ENCODE results near the gene WDR75. TPM values are rescaled to one million over a fixed set of nuclear protein-coding genes. Genes with fewer than 3 reads are reported as not detected.

The WDR75 gene
- total RNA-seq, 1 experiment from 2014 or later: 70.2 TPM

DNA sequence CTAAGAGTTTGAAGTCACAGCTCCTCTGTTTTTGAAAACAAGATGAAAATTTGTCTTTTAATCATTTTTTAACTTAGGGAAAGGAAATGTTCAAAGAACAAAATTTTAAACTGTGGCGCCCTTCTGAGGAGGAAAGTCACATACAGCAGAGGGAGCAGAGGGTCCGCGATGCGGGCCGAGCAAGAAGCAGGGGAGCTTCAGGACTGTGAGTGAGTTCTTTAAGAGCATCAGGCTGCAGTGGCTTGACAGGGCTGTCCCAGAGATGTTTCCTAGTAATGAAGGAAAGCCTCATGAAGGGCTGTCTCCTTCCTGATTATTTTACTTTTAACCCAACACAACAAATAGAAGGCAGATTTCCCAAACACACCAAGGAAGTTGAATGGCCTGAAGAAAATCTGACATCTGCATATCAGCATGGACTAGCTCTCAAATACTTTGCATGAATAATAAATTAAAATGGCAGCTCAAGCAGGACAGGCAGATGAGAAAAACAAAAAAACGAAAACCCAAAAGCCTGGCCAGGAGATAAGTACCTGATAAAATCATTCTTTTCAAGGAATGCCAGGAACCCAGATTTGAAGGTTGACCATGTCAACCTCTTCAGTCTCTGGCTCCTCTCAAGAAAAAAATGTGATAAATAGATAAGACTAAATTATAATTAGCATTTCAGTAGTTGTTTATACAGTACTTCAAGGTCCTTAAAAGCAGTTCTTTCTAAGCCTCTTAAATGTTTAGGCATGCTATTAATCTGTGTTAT is 78.5 kb downstream of the WDR75 start:
- Histone ChIP-seq H3K27me3 (ENCODE audit: insufficient read depth, low read length) (no peaks in the 10 kb centered on the region), H3K9me3 (ENCODE audit: control insufficient read depth in 1 of 2, insufficient read depth in 1 of 2, low read depth in 1 of 2, low read length in 2 of 2) (no peaks in the 10 kb centered on the region), H3K79me2 (ENCODE audit: insufficient read depth, low read length) (no peaks in the 10 kb centered on the region), H3K27ac (ENCODE audit: low read depth, low read length) (no peak overlapping the region), H3K9me2 (ENCODE audit: insufficient read depth) (no peaks in the 10 kb centered on the region), H3K4me1 (ENCODE audit: control insufficient read depth in 1 of 2, insufficient read depth in 2 of 2, low read length in 2 of 2) (no peaks in the 10 kb centered on the region), H3K9ac (ENCODE audit: low read length) (no peak overlapping the region), H4K20me1 (ENCODE audit: insufficient read depth) (no peaks in the 10 kb centered on the region), H2AFZ (ENCODE audit: low read depth, low read length, poor library complexity, severe bottlenecking) (no peak overlapping the region), H3K36me3 (ENCODE audit: control insufficient read depth in 1 of 2, insufficient read depth in 2 of 2, low read length in 2 of 2) (no peaks in the 10 kb centered on the region), H3K4me2 (ENCODE audit: low read length) (no peak overlapping the region), H3K4me3 (replicated peaks in 1 of 2; ENCODE audit: low read depth in 1 of 2, low read length in 2 of 2) (no peak overlapping the region)
- intact Hi-C loops (cut with micrococcal nuclease): no loop called here
- ATAC-seq (no peak), DNase-seq (ENCODE audit: low read depth, low spot score) (no peak)
- POLR2A ChIA-PET: no interaction called here
- no TSS peak for BruUV-seq (replicated peaks)
- RAD21 ChIA-PET (ENCODE audit: low non-redundant PET in 1 of 2, low total read pairs in 2 of 2, uncharacterized antibody in 2 of 2, unreplicated experiment in 2 of 2): no interaction called here
- CTCF ChIA-PET: no interaction called here
- TF ChIP-seq JUND (IDR thresholded peaks at IDR 0.05) (no peak), CEBPB (IDR thresholded peaks at IDR 0.05; ENCODE audit: low read depth) (no peak), TCF7L2 (IDR thresholded peaks at IDR 0.05; ENCODE audit: borderline replicate concordance, extremely low read depth, insufficient read depth, insufficient read length) (no peak), ELF1 (IDR thresholded peaks at IDR 0.05; ENCODE audit: borderline replicate concordance, low read depth) (no peak), ZFX (IDR thresholded peaks at IDR 0.05) (no peak), SIN3A (IDR thresholded peaks at IDR 0.05; ENCODE audit: low read depth) (no peak), POLR2AphosphoS5 (IDR thresholded peaks at IDR 0.05; ENCODE audit: low read depth, low read length) (no peak), EZH2phosphoT487 (IDR thresholded peaks at IDR 0.05; ENCODE audit: borderline replicate concordance) (no peak)
- TF ChIP-seq, protein P1, sequence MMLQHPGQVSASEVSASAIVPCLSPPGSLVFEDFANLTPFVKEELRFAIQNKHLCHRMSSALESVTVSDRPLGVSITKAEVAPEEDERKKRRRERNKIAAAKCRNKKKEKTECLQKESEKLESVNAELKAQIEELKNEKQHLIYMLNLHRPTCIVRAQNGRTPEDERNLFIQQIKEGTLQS (IDR thresholded peaks at IDR 0.05): no peak
- TF ChIP-seq, protein P2, sequence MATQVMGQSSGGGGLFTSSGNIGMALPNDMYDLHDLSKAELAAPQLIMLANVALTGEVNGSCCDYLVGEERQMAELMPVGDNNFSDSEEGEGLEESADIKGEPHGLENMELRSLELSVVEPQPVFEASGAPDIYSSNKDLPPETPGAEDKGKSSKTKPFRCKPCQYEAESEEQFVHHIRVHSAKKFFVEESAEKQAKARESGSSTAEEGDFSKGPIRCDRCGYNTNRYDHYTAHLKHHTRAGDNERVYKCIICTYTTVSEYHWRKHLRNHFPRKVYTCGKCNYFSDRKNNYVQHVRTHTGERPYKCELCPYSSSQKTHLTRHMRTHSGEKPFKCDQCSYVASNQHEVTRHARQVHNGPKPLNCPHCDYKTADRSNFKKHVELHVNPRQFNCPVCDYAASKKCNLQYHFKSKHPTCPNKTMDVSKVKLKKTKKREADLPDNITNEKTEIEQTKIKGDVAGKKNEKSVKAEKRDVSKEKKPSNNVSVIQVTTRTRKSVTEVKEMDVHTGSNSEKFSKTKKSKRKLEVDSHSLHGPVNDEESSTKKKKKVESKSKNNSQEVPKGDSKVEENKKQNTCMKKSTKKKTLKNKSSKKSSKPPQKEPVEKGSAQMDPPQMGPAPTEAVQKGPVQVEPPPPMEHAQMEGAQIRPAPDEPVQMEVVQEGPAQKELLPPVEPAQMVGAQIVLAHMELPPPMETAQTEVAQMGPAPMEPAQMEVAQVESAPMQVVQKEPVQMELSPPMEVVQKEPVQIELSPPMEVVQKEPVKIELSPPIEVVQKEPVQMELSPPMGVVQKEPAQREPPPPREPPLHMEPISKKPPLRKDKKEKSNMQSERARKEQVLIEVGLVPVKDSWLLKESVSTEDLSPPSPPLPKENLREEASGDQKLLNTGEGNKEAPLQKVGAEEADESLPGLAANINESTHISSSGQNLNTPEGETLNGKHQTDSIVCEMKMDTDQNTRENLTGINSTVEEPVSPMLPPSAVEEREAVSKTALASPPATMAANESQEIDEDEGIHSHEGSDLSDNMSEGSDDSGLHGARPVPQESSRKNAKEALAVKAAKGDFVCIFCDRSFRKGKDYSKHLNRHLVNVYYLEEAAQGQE (IDR thresholded peaks at IDR 0.05; ENCODE audit: low read depth): no peak
